Activated CD8-positive, alpha-beta T cell treated with anti-CD3 and anti-CD28 coated beads, Interleukin-2, amount 10 ng/mL, durations not matched to agents 7 days and 5 days (primary cell): ENCODE results near the gene RNU6-7. TPM values are rescaled to one million over a fixed set of nuclear protein-coding genes. Genes with fewer than 3 reads are reported as not detected.

Source experiments
- ATAC-seq: fragments of 150-1000 bp; cut with Tn5 transposase; one replicate; pipeline ENCODE4 v1.10.0; 2021; ENCODE audit warnings: moderate library complexity
- CTCF ChIA-PET: fragments of 350-600 bp; sonication (Branson Sonifier 250); formaldehyde crosslinking; loops from one replicate; lab custom pipeline; 2021; ENCODE audit warnings: antibody characterized with exemption; lab: Charles Lee
- POLR2A ChIA-PET: fragments of 350-600 bp; sonication (Branson Sonifier 250); formaldehyde crosslinking; loops from one replicate; lab custom pipeline; 2021; ENCODE audit warnings: antibody characterized with exemption; lab: Charles Lee
- DNase-seq: peaks from one replicate; pipeline ENCODE4 v3.0.0-alpha.2; 2020
- H3K27ac Mint-ChIP-seq: one replicate; pipeline ENCODE4 v1.8.0; 2021; ENCODE audit warnings: mild to moderate bottlenecking, mixed read lengths
- H3K27me3 Mint-ChIP-seq: one replicate; pipeline ENCODE4 v1.8.0; 2021; ENCODE audit warnings: low read depth, mixed read lengths
- H3K36me3 Mint-ChIP-seq: one replicate; pipeline ENCODE4 v1.8.0; 2021; ENCODE audit warnings: low read depth, mixed read lengths
- H3K4me1 Mint-ChIP-seq: one replicate; pipeline ENCODE4 v1.8.0; 2021; ENCODE audit warnings: low read depth, mixed read lengths
- H3K4me3 Mint-ChIP-seq: one replicate; pipeline ENCODE4 v1.8.0; 2021; ENCODE audit warnings: mild to moderate bottlenecking, mixed read lengths
- H3K9me3 Mint-ChIP-seq: one replicate; pipeline ENCODE4 v1.8.0; 2022; ENCODE audit warnings: mixed read lengths; ENCODE audit not compliant: insufficient read depth
- total RNA-seq, 2 experiments: library from RNA; stranded (reverse); gene quantifications; one replicate each; pipeline ENCODE4 v1.2.3, GENCODE V29; 2021

The RNU6-7 gene
- not detected for total RNA-seq

GRCh38 chr14:32201816-32202490, at the start of gene RNU6-7:
TSS of gene RNU6-7 (plus strand) at chr14:32202045.
- Mint-ChIP-seq H3K4me3 (peak within 1 kb of the TSS; percentile 82), H3K27me3 (no peaks in the 10 kb centered on the region), H3K36me3 (peaks cover 5% of the 10 kb centered on the region), H3K9me3 (no peaks in the 10 kb centered on the region), H3K4me1 (peaks cover 51% of the 10 kb centered on the region), H3K27ac (peak within 1 kb of the TSS; percentile 99)
- ATAC-seq (no peak), DNase-seq (peak; percentile 42)
- ChIA-PET CTCF (interaction anchor here (1.9 kb wide), 1 partner anchor 52 kb away, joined by 6 read pairs; no protein-coding TSS in a partner anchor), POLR2A (interaction anchor here (1.5 kb wide), 1 partner anchor 124 kb away, joined by 7 read pairs; no protein-coding TSS in a partner anchor)

- POLR2A ChIA-PET: no interaction called here
- no peaks in the 10 kb centered on the region for H3K9me3 Mint-ChIP-seq
- H3K27me3 Mint-ChIP-seq: no peaks in the 10 kb centered on the region
- no peak overlapping the region for H3K27ac Mint-ChIP-seq
- CTCF ChIA-PET: no interaction called here
- ATAC-seq (no peak), DNase-seq (no peak)
- no peaks in the 10 kb centered on the region for H3K36me3 Mint-ChIP-seq
- H3K4me1 Mint-ChIP-seq: no peaks in the 10 kb centered on the region
- H3K4me3 Mint-ChIP-seq: no peak overlapping the region
Observed at GRCh38 chr14:32166029-32166428, 35.8 kb upstream of the RNU6-7 start.

- H3K9me3 Mint-ChIP-seq: no peaks in the 10 kb centered on the region
- no peaks in the 10 kb centered on the region for H3K27me3 Mint-ChIP-seq
- no peaks in the 10 kb centered on the region for H3K4me1 Mint-ChIP-seq
- no peaks in the 10 kb centered on the region for H3K36me3 Mint-ChIP-seq
- no peak overlapping the region for H3K27ac Mint-ChIP-seq
- POLR2A ChIA-PET: no interaction called here
- ATAC-seq (no peak), DNase-seq (no peak)
- H3K4me3 Mint-ChIP-seq: no peak overlapping the region
- CTCF ChIA-PET: no interaction called here
Observed at GRCh38 chr14:32166924-32167323, 34.9 kb upstream of the RNU6-7 start.

- ATAC-seq (no peak), DNase-seq (no peak)
- H3K36me3 Mint-ChIP-seq: no peaks in the 10 kb centered on the region
- H3K4me3 Mint-ChIP-seq: no peak overlapping the region
- POLR2A ChIA-PET: no interaction called here
- H3K27ac Mint-ChIP-seq: no peak overlapping the region
- CTCF ChIA-PET: no interaction called here
- no peaks in the 10 kb centered on the region for H3K9me3 Mint-ChIP-seq
- no peaks in the 10 kb centered on the region for H3K4me1 Mint-ChIP-seq
- H3K27me3 Mint-ChIP-seq: no peaks in the 10 kb centered on the region
Observed at GRCh38 chr14:32167907-32168306, 33.9 kb upstream of the RNU6-7 start.

GRCh38 chr14:32169191-32169590, 32.7 kb upstream of the RNU6-7 start:
- no peak for ATAC-seq
- H3K36me3 Mint-ChIP-seq: no peaks in the 10 kb centered on the region
- CTCF ChIA-PET: no interaction called here
- H3K4me3 Mint-ChIP-seq: no peak overlapping the region
- DNase-seq: no peak
- POLR2A ChIA-PET: no interaction called here
- H3K9me3 Mint-ChIP-seq: no peaks in the 10 kb centered on the region
- no peaks in the 10 kb centered on the region for H3K4me1 Mint-ChIP-seq
- H3K27me3 Mint-ChIP-seq: peaks cover 2% of the 10 kb centered on the region
- no peak overlapping the region for H3K27ac Mint-ChIP-seq

- POLR2A ChIA-PET: no interaction called here
- CTCF ChIA-PET: no interaction called here
- no peaks in the 10 kb centered on the region for H3K4me1 Mint-ChIP-seq
- no peak overlapping the region for H3K27ac Mint-ChIP-seq
- peaks cover 6% of the 10 kb centered on the region for H3K27me3 Mint-ChIP-seq
- ATAC-seq (no peak), DNase-seq (no peak)
- no peak overlapping the region for H3K4me3 Mint-ChIP-seq
- H3K36me3 Mint-ChIP-seq: no peaks in the 10 kb centered on the region
- no peaks in the 10 kb centered on the region for H3K9me3 Mint-ChIP-seq
Observed at GRCh38 chr14:32171469-32171868, 30.4 kb upstream of the RNU6-7 start.

- DNase-seq: no peak
- Mint-ChIP-seq H3K4me1 (peaks cover 5% of the 10 kb centered on the region), H3K4me3 (no peak overlapping the region), H3K36me3 (peaks cover 1% of the 10 kb centered on the region), H3K9me3 (peaks cover 15% of the 10 kb centered on the region), H3K27me3 (peaks cover 6% of the 10 kb centered on the region), H3K27ac (no peak overlapping the region)
- ChIA-PET POLR2A (interaction anchor here (0.6 kb wide), 1 partner anchor 20 kb away, joined by 3 read pairs; no protein-coding TSS in a partner anchor), CTCF (no interaction called here)
- ATAC-seq: no peak
Observed at GRCh38 chr14:32183151-32184058, 18.4 kb upstream of the RNU6-7 start.

- peaks cover 1% of the 10 kb centered on the region for H3K36me3 Mint-ChIP-seq
- ChIA-PET CTCF (no interaction called here), POLR2A (no interaction called here)
- peaks cover 10% of the 10 kb centered on the region for H3K9me3 Mint-ChIP-seq
- no peaks in the 10 kb centered on the region for H3K27me3 Mint-ChIP-seq
- H3K4me1 Mint-ChIP-seq: peaks cover 6% of the 10 kb centered on the region
- DNase-seq (no peak), ATAC-seq (no peak)
- no peak overlapping the region for H3K27ac Mint-ChIP-seq
- no peak overlapping the region for H3K4me3 Mint-ChIP-seq
Observed at GRCh38 chr14:32185097-32185496, 16.7 kb upstream of the RNU6-7 start.

- Mint-ChIP-seq H3K4me3 (no peak overlapping the region), H3K27me3 (peaks cover 2% of the 10 kb centered on the region), H3K36me3 (peaks cover 1% of the 10 kb centered on the region), H3K4me1 (peaks cover 6% of the 10 kb centered on the region), H3K9me3 (peaks cover 10% of the 10 kb centered on the region), H3K27ac (no peak overlapping the region)
- no peak for ATAC-seq
- ChIA-PET POLR2A (no interaction called here), CTCF (no interaction called here)
- no peak for DNase-seq
Observed at GRCh38 chr14:32186248-32186647, 15.6 kb upstream of the RNU6-7 start.

GRCh38 chr14:32189811-32190210, 12.0 kb upstream of the RNU6-7 start:
- Mint-ChIP-seq H3K4me1 (peaks cover 6% of the 10 kb centered on the region), H3K36me3 (peaks cover 1% of the 10 kb centered on the region), H3K4me3 (no peak overlapping the region), H3K9me3 (peaks cover 5% of the 10 kb centered on the region), H3K27me3 (peaks cover 7% of the 10 kb centered on the region), H3K27ac (no peak overlapping the region)
- ChIA-PET POLR2A (no interaction called here), CTCF (no interaction called here)
- DNase-seq (no peak), ATAC-seq (no peak)

GRCh38 chr14:32190673-32191072, 11.2 kb upstream of the RNU6-7 start:
- Mint-ChIP-seq H3K27me3 (peaks cover 7% of the 10 kb centered on the region), H3K27ac (no peak overlapping the region), H3K4me1 (peaks cover 6% of the 10 kb centered on the region), H3K4me3 (no peak overlapping the region), H3K9me3 (no peaks in the 10 kb centered on the region), H3K36me3 (peaks cover 1% of the 10 kb centered on the region)
- ATAC-seq (no peak), DNase-seq (no peak)
- POLR2A ChIA-PET: no interaction called here
- CTCF ChIA-PET: no interaction called here

GRCh38 chr14:32192712-32193373, 9.0 kb upstream of the RNU6-7 start:
- H3K9me3 Mint-ChIP-seq: no peaks in the 10 kb centered on the region
- peaks cover 2% of the 10 kb centered on the region for H3K4me1 Mint-ChIP-seq
- ATAC-seq: no peak
- no peak for DNase-seq
- peaks cover 7% of the 10 kb centered on the region for H3K27me3 Mint-ChIP-seq
- no peaks in the 10 kb centered on the region for H3K36me3 Mint-ChIP-seq
- CTCF ChIA-PET: no interaction called here
- H3K4me3 Mint-ChIP-seq: no peak overlapping the region
- H3K27ac Mint-ChIP-seq: no peak overlapping the region
- POLR2A ChIA-PET: no interaction called here
